ENCODE measurements around the gene CDCA3. TPM values are rescaled to one million over a fixed set of nuclear protein-coding genes. Genes with fewer than 3 reads are reported as not detected.

Gene CDCA3
- total RNA-seq, 6 donors from 2014 or later = 0.39 to 10.3 (median 2.8) TPM; not detected in 1

GRCh38 chr12:6832125-6832524 is 19.0 kb downstream of the CDCA3 start:
- Histone ChIP-seq H3K4me1 (peaks cover 14 to 28% (median 22%) of the 10 kb centered on the region in 4 donors), H3K36me3 (peaks cover 0 to 10% (median 0%) of the 10 kb centered on the region in 4 donors), H3K9me3 (no peaks in the 10 kb centered on the region), H3K4me3 (no peak overlapping the region), H3K27ac (no peak overlapping the region), H3K27me3 (peaks cover 0 to 19% (median 3%) of the 10 kb centered on the region in 4 donors)
- 89 to 95% methylated on average over 4 of the region's 4 CpGs for WGBS, 2 donors
- no peak for DNase-seq
- no peak for ATAC-seq (ENCODE audit: low FRiP score in 2 of 2)
- no peak for TF ChIP-seq POLR2AphosphoS5 (IDR thresholded peaks at IDR 0.05)
- TF ChIP-seq CTCF (IDR thresholded peaks at IDR 0.05) = no peak
- no peak for TF ChIP-seq EP300 (IDR thresholded peaks at IDR 0.05)
- no peak for TF ChIP-seq POLR2A (IDR thresholded peaks at IDR 0.05)

DNA sequence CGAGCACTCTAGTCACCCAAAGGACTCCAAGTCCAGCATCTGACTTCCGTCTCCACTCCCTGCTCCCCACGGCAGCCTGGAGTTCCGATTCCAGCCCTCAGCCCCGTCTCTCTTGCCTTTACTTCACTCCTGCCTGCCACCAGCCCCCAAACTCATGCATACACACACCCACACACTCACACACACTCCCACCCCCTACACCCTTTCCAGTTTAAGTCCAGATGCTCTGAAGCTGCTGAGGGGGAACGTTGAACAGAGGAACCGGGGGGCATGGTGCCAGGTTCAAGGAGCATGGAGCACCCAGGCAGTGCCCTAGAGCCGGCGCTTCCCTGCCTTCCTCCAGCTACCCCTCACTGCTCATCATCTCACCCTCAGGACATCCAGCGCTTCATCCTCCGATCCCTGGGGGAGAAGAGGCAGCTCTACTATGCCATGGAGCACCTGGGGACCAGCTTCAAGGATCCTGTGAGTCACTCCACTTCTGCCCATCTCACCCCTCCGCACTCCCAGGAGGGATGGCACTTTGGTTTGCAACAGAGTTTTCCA is 19.6 kb downstream of the CDCA3 start:
- DNase-seq (no peak), ATAC-seq (ENCODE audit: low FRiP score in 2 of 2) (no peak)
- Histone ChIP-seq H3K4me1 (peaks cover 15 to 30% (median 24%) of the 10 kb centered on the region in 4 donors), H3K9me3 (no peaks in the 10 kb centered on the region), H3K27ac (no peak overlapping the region), H3K36me3 (peaks cover 0 to 10% (median 0%) of the 10 kb centered on the region in 4 donors), H3K4me3 (no peak overlapping the region), H3K27me3 (peaks cover 0 to 21% (median 3%) of the 10 kb centered on the region in 4 donors)
- WGBS, 2 donors = 87 to 92% methylated on average over 10 to 12 of the region's 12 CpGs
- TF ChIP-seq EP300 (IDR thresholded peaks at IDR 0.05) (no peak), CTCF (IDR thresholded peaks at IDR 0.05) (no peak), POLR2A (IDR thresholded peaks at IDR 0.05) (no peak), POLR2AphosphoS5 (IDR thresholded peaks at IDR 0.05) (no peak)

GRCh38 chr12:6830999-6831398 is 20.1 kb downstream of the CDCA3 start:
- no peak for ATAC-seq (ENCODE audit: low FRiP score in 2 of 2)
- WGBS, 2 donors = 91 to 94% methylated on average over 6 of the region's 6 CpGs
- H3K27me3 ChIP-seq = peaks cover 0 to 23% (median 5%) of the 10 kb centered on the region in 4 donors
- peaks cover 0 to 10% (median 0%) of the 10 kb centered on the region in 4 donors for H3K36me3 ChIP-seq
- H3K4me3 ChIP-seq = no peak overlapping the region
- H3K4me1 ChIP-seq = peaks cover 15 to 30% (median 24%) of the 10 kb centered on the region in 4 donors
- TF ChIP-seq EP300 (IDR thresholded peaks at IDR 0.05) = no peak
- TF ChIP-seq CTCF (IDR thresholded peaks at IDR 0.05) = no peak
- TF ChIP-seq POLR2AphosphoS5 (IDR thresholded peaks at IDR 0.05) = no peak
- TF ChIP-seq POLR2A (IDR thresholded peaks at IDR 0.05) = no peak
- H3K9me3 ChIP-seq = no peaks in the 10 kb centered on the region
- no peak overlapping the region for H3K27ac ChIP-seq
- DNase-seq = no peak

DNA sequence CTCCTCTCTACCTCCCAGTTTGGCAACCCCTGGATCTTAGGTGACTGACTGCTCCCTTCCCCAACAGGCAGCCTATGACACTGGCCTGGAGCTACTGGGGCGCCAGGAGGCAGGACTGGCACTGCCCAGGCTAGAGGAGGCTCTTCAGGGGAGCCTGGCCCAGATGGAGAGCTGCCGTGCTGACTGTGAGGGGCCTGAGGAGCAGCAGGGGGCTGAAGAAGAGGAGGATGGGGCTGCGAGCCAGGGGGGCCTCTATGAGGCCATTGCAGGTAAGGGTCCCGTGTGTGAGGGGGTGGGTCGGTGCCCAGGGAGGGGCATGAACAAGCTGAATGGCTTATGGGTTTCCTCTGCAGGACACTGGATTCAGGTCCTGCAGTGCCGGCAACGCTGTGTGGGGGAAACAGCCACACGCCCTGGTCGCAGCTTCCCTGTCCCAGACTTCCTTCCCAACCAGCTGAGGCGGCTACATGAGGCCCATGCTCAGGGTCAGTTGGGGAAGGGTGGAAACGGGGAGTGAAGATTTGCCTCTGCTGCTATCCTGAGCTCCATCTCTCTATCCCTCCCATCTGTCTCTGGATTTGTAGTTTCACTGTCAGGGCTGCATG is 20.7 kb downstream of the CDCA3 start:
- H3K4me1 ChIP-seq = peaks cover 15 to 31% (median 25%) of the 10 kb centered on the region in 4 donors
- H3K36me3 ChIP-seq = peaks cover 0 to 10% (median 0%) of the 10 kb centered on the region in 4 donors
- no peak for DNase-seq
- no peak for ATAC-seq (ENCODE audit: low FRiP score in 2 of 2)
- TF ChIP-seq POLR2AphosphoS5 (IDR thresholded peaks at IDR 0.05) (no peak), EP300 (IDR thresholded peaks at IDR 0.05) (no peak), POLR2A (IDR thresholded peaks at IDR 0.05) (no peak), CTCF (IDR thresholded peaks at IDR 0.05) (no peak)
- 74 to 90% methylated on average over 5 to 11 of the region's 11 CpGs for WGBS, 2 donors
- H3K27me3 ChIP-seq = peaks cover 0 to 23% (median 5%) of the 10 kb centered on the region in 4 donors
- H3K9me3 ChIP-seq = no peaks in the 10 kb centered on the region
- H3K4me3 ChIP-seq = no peak overlapping the region
- H3K27ac ChIP-seq = no peak overlapping the region

Data from upper lobe of left lung (tissue), 6 donors.